Epidermal melanocyte (primary cell): ENCODE data around the gene UBAC2.
"Not testable (repeated sequence)": the region's sequence is repeated elsewhere in the genome, so short reads cannot be mapped to it uniquely, and the experiment has no call there.

Experiments used
- DNase-seq: peaks from one replicate; pipeline ENCODE4 v3.0.0; 2011; ENCODE audit warnings: low spot score; ENCODE audit not compliant: insufficient read length

UBAC2 gene

GRCh38 chr13:99237981-99238662 is 37.5 kb downstream of the UBAC2 start:
- DNase-seq, result no peak

GRCh38 chr13:99246100-99246499 is 45.4 kb downstream of the UBAC2 start:
- no peak for DNase-seq

GRCh38 chr13:99249178-99249577 is 48.5 kb downstream of the UBAC2 start:
- not testable (repeated sequence) for DNase-seq

- not testable (repeated sequence) for DNase-seq
Observed at GRCh38 chr13:99249606-99250005, 49.0 kb downstream of the UBAC2 start.

GRCh38 chr13:99250982-99251825 is 50.5 kb downstream of the UBAC2 start:
- DNase-seq, result no peak

- no peak for DNase-seq
Observed at GRCh38 chr13:99251921-99252320, 51.3 kb downstream of the UBAC2 start.

- DNase-seq, result no peak
Observed at GRCh38 chr13:99254830-99255229, 54.2 kb downstream of the UBAC2 start.

GRCh38 chr13:99255271-99255670 is 54.6 kb downstream of the UBAC2 start:
- no peak for DNase-seq

GRCh38 chr13:99256283-99256682 is 55.6 kb downstream of the UBAC2 start:
- DNase-seq, result no peak

GRCh38 chr13:99256709-99257108 is 56.1 kb downstream of the UBAC2 start:
- no peak for DNase-seq

- no peak for DNase-seq
Observed at GRCh38 chr13:99257291-99257690, 56.6 kb downstream of the UBAC2 start.

- DNase-seq, result no peak
Observed at GRCh38 chr13:99258210-99258860, 57.7 kb downstream of the UBAC2 start, which contains the start of gene GPR18. GPR18 (minus strand) TSS chr13:99258379; CDS start chr13:99255872, 2,507 bp downstream.

GRCh38 chr13:99258946-99259345 is 58.3 kb downstream of the UBAC2 start:
- no peak for DNase-seq

GRCh38 chr13:99260216-99260615 is 59.6 kb downstream of the UBAC2 start:
- no peak for DNase-seq

GRCh38 chr13:99261059-99261458 is 60.4 kb downstream of the UBAC2 start:
- DNase-seq, result no peak

GRCh38 chr13:99263126-99263785 is 62.6 kb downstream of the UBAC2 start:
- DNase-seq, result no peak

- no peak for DNase-seq
Observed at GRCh38 chr13:99264051-99264450, 63.4 kb downstream of the UBAC2 start.

- no peak for DNase-seq
Observed at GRCh38 chr13:99265162-99265800, 64.6 kb downstream of the UBAC2 start.

- no peak for DNase-seq
Observed at GRCh38 chr13:99265821-99266426, 65.3 kb downstream of the UBAC2 start.

GRCh38 chr13:99266827-99267226 is 66.2 kb downstream of the UBAC2 start:
- DNase-seq, result no peak

- no peak for DNase-seq
Observed at GRCh38 chr13:99267927-99268326, 67.3 kb downstream of the UBAC2 start.
